ENCODE data around the gene PRTN3.
A peak's percentile ranks its signal among the peaks of the same experiment; 100 is the strongest.
"Not testable (repeated sequence)": the region's sequence is repeated elsewhere in the genome, so short reads cannot be mapped to it uniquely, and the experiment has no call there.

Gene PRTN3

DNA sequence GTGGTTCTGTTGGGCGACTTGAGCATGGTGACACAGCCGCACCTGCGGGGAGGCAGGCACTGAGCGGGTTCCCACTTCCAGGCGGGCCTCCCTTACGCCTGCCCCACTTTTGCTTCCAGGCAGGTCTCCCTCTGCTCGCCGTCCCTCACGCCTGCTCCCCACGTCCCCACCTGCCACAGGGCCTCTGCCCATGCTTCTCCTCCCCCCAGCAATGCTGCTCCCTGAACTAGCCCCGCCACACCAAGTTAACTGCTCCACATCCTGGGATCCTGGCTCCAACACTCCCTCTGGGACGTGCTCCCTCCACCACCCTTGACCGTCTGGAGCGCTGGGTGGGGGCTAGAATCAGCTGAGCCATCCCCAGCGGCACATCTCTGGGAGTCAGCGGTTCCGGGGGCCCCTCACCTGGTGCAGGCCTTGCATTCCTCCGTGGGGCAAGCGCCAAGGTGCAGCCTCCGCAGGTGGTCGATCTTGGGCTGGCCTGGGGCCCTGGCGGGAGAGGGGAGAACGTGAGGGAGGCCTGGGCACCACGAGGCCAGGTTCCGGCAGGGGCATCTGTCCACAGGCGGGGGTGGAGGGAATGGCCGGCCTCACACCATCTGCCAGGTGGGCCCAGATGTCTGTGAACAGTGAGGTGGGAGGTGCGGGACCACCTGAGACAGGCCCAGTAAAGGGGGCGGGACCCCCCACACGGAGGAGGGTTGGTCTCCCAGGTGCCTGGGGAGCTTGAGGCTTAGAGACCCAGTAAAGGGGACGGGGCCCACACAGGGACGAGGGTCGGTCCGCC, 27.9 kb downstream of the PRTN3 start:
- DNase-seq, result no peak

DNA sequence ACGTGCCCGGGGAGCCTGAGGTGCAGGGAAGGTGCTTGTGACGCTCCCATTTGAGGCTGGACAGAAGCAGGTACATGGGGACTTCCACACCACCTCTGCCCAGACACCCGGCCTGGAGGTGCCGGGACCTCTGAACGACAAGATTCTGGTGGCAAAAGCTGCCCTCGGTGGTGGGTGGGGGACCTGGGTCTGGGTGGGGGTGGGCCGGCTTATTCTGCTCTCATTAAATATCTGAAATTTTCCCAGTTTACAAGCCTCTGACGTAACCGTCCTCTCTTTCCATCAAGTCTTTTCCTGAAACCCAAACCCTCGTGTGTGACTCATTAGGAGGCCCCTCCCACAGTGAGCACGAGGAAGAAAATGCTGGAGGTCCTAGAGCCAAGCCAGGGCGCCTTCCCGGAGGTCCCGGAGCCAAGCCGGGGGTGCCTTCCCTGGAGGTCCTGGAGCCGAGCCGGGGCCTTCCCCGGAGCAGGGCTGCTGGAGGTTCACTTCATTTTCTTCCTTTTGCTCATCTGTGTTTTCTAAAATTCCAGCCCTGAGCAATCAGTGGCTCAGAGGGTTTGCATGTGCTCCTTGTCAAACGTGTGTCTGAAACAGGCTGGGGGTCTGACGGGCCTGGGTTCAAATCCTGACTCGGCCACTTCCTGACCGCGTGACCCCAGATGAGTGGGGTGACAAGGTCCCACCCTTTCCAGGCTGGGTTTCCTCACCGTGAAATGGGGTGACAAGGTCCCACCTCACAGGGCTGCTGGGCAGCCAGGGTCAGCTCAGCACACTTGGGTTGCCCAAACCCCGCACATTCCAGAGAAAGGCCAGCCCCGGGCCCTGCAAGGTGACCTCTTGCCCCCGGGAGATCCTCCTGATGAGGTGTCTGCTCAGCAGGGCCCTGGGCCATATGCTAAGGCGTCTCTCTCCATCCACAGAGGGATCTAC, 28.7 kb downstream of the PRTN3 start:
- DNase-seq, result no peak

DNA sequence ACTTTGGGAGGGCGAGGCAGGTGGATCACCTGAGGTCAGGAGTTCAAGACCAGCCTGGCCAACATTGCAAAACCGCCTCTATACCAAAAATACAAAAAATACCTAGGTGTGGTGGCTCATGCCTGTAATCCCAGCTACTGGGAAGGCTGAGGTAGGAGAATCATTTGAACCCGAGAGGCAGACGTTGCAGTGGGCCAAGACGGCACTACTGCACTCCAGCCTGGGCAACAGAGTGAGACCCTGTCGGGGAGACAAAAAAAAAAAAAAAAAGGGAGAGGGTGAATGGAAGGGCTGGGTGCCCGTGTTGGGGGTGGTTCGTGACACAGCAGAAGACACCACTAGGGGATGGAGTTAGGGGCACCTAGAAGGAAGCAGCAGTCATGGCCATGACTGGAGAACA, 29.5 kb downstream of the PRTN3 start:
- no peak for DNase-seq

DNA sequence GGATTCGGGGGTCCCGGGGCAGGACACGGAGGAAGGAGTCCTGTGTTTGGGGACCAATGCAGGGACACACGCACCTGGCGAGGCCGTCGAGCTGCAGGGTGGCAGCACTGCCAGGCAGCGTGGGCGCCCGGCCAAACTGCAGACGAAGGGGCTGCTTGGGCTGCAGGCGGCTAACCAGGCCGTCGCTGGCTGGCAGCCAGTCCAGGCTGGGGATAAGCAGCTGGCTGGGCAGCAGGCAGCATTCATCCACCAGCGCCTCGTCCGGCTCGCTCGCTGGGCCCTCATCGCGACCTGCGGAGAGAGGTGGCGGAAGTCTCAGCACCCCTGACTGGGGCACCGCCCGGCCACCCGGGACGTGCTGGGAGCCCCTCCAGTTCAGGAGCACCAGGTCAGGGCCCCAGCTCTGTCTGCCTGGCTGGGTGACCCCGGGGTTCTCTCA, 30.2 kb downstream of the PRTN3 start:
- no peak for DNase-seq

DNA sequence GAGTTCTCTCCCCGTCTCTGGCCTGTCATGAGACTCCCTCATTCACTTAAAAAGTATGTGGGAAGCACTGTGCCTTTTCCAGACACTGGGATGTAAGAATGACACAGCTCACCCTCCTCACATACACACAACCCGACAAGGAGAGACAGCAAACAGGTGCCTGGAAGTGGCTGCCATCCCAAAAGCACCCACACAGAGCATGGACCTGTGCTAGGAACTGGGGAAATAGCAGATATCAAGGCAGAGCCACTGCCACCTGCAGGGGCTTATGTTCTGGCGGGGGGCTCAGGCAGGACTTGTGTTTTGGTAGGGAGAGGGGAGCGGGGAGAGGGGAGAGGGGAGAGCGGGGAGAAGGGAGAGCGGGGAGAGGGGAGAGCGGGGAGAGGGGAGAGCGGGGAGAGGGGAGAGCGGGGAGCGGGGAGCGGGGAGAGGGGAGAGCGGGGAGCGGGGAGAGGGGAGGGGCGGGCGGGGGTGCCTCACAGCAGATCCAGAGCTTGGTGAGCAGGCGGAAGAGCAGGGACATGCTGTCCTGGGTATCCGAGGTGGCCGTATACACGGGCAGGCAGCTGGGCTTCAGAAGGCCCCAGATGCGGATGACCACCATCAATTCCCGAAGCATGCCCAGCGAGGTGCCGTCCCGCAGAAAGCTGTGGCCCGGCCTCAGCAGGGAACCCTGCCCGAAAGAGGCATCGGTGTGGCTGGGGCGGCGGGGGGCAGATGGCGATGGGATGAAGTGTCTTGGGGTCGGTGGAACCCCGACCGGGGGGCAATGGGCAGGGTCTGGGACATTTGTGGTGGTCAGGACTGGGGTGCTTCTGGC, 30.9 kb downstream of the PRTN3 start:
- DNase-seq, result peak; percentile 34

- DNase-seq, result peak; percentile 91
These were observed 31.6 kb downstream of the PRTN3 start for GRCh38 chr19:872266-872951.

- DNase-seq, result peak; percentile 78
These were observed 32.3 kb downstream of the PRTN3 start for GRCh38 chr19:873084-873483.

- no peak for DNase-seq
These were observed 32.8 kb downstream of the PRTN3 start for GRCh38 chr19:873561-874041.

GRCh38 chr19:875265-875879, 34.6 kb downstream of the PRTN3 start:
- DNase-seq, result no peak

DNA sequence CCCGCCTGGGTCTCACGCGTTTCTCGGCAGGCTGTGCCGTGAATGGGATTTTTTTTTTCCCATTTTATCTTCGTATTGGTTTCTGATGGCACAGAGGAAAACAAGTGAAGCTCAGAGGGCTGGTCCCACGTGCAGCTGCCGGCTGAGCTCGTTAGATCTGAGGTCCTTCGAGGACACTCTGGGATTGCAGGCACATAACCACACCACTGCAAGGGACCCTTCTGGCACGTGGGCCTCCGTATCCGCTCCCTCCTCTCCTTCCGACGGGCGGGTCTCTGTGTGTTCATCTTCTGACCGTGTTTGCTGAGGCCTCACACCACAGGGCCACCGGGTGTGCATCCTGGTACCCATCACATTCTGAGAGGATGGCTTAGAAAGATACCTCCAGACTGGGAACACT, 35.3 kb downstream of the PRTN3 start:
- DNase-seq, result no peak

DNA sequence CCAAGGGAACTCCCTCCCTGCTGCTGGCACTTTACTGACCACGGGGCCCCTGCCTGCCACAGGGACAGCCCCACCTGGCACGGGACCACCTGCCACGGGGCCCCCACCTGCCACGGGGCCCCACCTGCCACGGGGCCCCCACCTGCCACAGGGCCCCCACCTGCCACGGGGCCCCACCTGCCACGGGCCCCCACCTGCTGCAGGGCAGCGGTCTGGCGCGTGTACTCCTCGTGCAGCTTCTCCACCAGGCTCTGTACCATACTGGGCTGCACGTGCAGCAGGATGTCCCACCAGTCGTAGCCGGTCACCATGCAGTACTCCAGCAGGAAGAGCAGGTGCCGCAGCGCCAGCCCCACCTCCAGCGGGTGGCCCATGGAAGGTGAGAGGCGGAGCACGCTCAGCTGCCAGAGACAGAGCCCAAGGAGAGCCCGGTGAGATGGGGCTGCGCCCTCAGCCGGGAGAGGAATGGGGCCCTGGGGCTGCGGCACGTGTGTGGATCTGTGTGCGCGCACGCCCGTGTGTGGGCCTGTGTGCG, 36.0 kb downstream of the PRTN3 start:
- DNase-seq, result no peak

GRCh38 chr19:877992-878660, 37.3 kb downstream of the PRTN3 start:
- DNase-seq, result not testable (repeated sequence)

GRCh38 chr19:878751-879561, 38.2 kb downstream of the PRTN3 start:
- DNase-seq, result not testable (repeated sequence)

DNA sequence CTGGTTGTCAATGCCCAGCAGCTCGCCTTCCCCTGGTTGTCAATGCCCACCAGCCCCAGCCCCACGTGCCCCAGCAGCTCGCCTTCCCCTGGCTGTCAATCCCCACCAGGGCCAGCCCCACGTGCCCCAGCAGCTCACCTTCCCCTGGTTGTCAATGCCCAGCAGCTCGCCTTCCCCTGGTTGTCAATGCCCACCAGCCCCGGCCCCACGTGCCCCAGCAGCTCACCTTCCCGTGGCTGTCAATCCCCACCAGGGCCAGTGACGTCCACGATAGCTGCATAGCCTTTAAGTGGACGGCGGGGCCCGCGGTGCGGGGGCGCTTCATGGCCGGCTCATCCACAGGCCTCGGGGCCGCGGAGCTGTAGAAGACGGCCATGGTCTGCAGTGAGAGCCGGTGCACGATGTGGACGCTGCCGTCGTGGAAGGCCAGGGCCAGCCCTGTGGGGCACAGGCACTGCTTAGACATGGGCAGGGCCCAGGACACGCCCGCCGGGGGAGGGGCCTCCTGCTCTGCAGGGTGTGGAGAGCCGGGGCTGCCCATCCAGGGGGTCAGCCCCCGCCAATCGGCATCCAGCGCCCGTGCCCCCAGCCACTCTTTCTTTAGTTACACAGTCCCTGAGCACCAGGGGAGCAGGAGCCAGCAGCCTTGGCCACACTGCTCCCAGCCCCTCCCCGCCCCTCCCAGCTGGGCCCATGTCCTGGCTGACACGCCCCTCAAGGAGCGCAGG, 39.1 kb downstream of the PRTN3 start:
- DNase-seq, result no peak

GRCh38 chr19:881385-882071, 40.7 kb downstream of the PRTN3 start:
- no peak for DNase-seq

GRCh38 chr19:882871-883497, 42.2 kb downstream of the PRTN3 start:
- no peak for DNase-seq

DNA sequence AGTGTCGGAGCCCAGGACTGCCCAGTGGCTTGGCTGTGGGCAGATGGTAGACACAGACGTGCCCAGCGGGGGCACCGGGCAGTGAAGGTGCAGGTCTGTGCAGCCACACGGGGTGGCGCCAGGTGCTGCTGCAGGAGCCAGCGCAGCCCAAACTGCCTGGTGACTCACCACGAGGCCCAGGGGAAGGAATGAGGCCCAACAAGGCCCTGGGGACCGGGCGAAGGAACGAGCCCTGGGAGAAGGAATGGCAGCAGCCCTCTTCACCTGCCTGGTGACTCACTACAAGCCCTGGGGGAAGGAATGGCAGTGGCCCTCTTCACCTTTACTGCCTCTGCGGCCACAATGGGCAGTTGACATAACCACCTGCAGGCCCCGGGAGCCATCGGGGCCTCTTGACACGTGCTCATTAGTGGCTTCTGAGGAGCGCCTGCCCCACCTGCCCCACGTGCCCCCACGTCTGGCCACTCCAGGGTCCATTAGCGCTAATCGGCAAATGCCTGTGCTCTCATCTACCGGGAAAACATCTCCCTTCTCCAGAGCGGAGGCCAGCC, 42.9 kb downstream of the PRTN3 start:
- no peak for DNase-seq

All from activated CD4-positive, alpha-beta T cell treated with anti-CD3 and anti-CD28 coated beads for 48 hours (primary cell).